Measurements from ENCODE around the gene DISC1.

- TF ChIP-seq, protein P1, sequence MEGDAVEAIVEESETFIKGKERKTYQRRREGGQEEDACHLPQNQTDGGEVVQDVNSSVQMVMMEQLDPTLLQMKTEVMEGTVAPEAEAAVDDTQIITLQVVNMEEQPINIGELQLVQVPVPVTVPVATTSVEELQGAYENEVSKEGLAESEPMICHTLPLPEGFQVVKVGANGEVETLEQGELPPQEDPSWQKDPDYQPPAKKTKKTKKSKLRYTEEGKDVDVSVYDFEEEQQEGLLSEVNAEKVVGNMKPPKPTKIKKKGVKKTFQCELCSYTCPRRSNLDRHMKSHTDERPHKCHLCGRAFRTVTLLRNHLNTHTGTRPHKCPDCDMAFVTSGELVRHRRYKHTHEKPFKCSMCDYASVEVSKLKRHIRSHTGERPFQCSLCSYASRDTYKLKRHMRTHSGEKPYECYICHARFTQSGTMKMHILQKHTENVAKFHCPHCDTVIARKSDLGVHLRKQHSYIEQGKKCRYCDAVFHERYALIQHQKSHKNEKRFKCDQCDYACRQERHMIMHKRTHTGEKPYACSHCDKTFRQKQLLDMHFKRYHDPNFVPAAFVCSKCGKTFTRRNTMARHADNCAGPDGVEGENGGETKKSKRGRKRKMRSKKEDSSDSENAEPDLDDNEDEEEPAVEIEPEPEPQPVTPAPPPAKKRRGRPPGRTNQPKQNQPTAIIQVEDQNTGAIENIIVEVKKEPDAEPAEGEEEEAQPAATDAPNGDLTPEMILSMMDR (IDR thresholded peaks at IDR 0.05), result no peak
- no peak for TF ChIP-seq POLR2A (IDR thresholded peaks at IDR 0.05)
Observed at GRCh38 chr1:232014941-232015340, 388.4 kb downstream of the DISC1 start.
